GM19328 (cell line): ENCODE results near the gene ACSS3.

ENCODE experiments used
- ATAC-seq: cut with Tn5 transposase; IDR thresholded peaks from one replicate; pipeline ENCODE4 v1.9.1; 2021; ENCODE audit warnings: mild to moderate bottlenecking, moderate library complexity; ENCODE audit not compliant: unreplicated experiment

The ACSS3 gene

GRCh38 chr12:81221681-81222080, 143.8 kb downstream of the ACSS3 start:
- no peak for ATAC-seq

GRCh38 chr12:81222846-81223592, 145.1 kb downstream of the ACSS3 start:
- ATAC-seq, result no peak

- no peak for ATAC-seq
Observed at GRCh38 chr12:81224626-81225025, 146.7 kb downstream of the ACSS3 start.

- ATAC-seq, result no peak
Observed at GRCh38 chr12:81229759-81230158, 151.9 kb downstream of the ACSS3 start.

- no peak for ATAC-seq
Observed at GRCh38 chr12:81231574-81232368, 153.9 kb downstream of the ACSS3 start.

GRCh38 chr12:81245458-81245857, 167.6 kb downstream of the ACSS3 start:
- no peak for ATAC-seq

- no peak for ATAC-seq
Observed at GRCh38 chr12:81245907-81246570, 168.2 kb downstream of the ACSS3 start.

GRCh38 chr12:81249976-81250375, 172.1 kb downstream of the ACSS3 start:
- no peak for ATAC-seq

- ATAC-seq, result no peak
Observed at GRCh38 chr12:81252228-81252627, 174.3 kb downstream of the ACSS3 start.

GRCh38 chr12:81253360-81253759, 175.5 kb downstream of the ACSS3 start:
- no peak for ATAC-seq

GRCh38 chr12:81255456-81255855, 177.6 kb downstream of the ACSS3 start:
- ATAC-seq, result no peak

- ATAC-seq, result no peak
Observed at GRCh38 chr12:81255947-81256346, 178.1 kb downstream of the ACSS3 start.

GRCh38 chr12:81257947-81258551, 180.2 kb downstream of the ACSS3 start:
- no peak for ATAC-seq

- no peak for ATAC-seq
Observed at GRCh38 chr12:81259360-81259759, 181.5 kb downstream of the ACSS3 start.

- no peak for ATAC-seq
Observed at GRCh38 chr12:81261508-81262207, 183.8 kb downstream of the ACSS3 start.

GRCh38 chr12:81263072-81263471, 185.2 kb downstream of the ACSS3 start:
- no peak for ATAC-seq

- ATAC-seq, result no peak
Observed at GRCh38 chr12:81270385-81270784, 192.5 kb downstream of the ACSS3 start.

GRCh38 chr12:81274637-81275529, 197.0 kb downstream of the ACSS3 start:
- ATAC-seq, result no peak

- ATAC-seq, result no peak
Observed at GRCh38 chr12:81284137-81284536, 206.3 kb downstream of the ACSS3 start.

- no peak for ATAC-seq
Observed at GRCh38 chr12:81288651-81289050, 210.8 kb downstream of the ACSS3 start.
